GM23248 (cell line): ENCODE measurements around the gene UBE3D. TPM values are rescaled to one million over a fixed set of nuclear protein-coding genes. Genes with fewer than 3 reads are reported as not detected.
"Not testable (repeated sequence)": the region's sequence is repeated elsewhere in the genome, so short reads cannot be mapped to it uniquely, and the experiment has no call there.

ENCODE experiments used
- DNase-seq: peaks from one replicate; pipeline ENCODE4 v3.0.0-alpha.2; 2015
- H2AFZ ChIP-seq: fragments of 200-600 bp; sonication (generic); 2 replicates; pipeline ENCODE4 v1.6.1; 2016; ENCODE audit warnings: antibody characterized with exemption
- H3F3A ChIP-seq: fragments of 200-600 bp; sonication (generic); 2 replicates; pipeline ENCODE4 v1.6.1; 2016; ENCODE audit warnings: mild to moderate bottlenecking, antibody characterized with exemption, mixed run types; ENCODE audit not compliant: insufficient read depth
- H3K27ac ChIP-seq: fragments of 200-600 bp; sonication (generic); 2 replicates; pipeline ENCODE4 v1.5.1; 2016; ENCODE audit warnings: mild to moderate bottlenecking
- H3K27me3 ChIP-seq: fragments of 200-600 bp; sonication (generic); replicated peaks from 2 replicates; pipeline ENCODE4 v1.6.1; 2016; ENCODE audit warnings: mild to moderate bottlenecking; ENCODE audit not compliant: insufficient read depth
- H3K36me3 ChIP-seq: fragments of 200-600 bp; sonication (generic); 2 replicates; pipeline ENCODE4 v1.6.1; 2016; ENCODE audit warnings: low read depth, mild to moderate bottlenecking
- H3K4me1 ChIP-seq: fragments of 200-600 bp; sonication (generic); 2 replicates; pipeline ENCODE4 v1.6.1; 2016; ENCODE audit warnings: mild to moderate bottlenecking; ENCODE audit not compliant: insufficient read depth
- H3K4me2 ChIP-seq: fragments of 200-600 bp; sonication (generic); one replicate; pipeline ENCODE4 v1.6.1; 2016; ENCODE audit warnings: mild to moderate bottlenecking; ENCODE audit not compliant: unreplicated experiment
- H3K4me3 ChIP-seq: fragments of 200-600 bp; sonication (generic); 2 replicates; pipeline ENCODE4 v1.5.1; 2016; ENCODE audit warnings: mild to moderate bottlenecking
- H3K79me2 ChIP-seq: fragments of 200-600 bp; sonication (generic); 2 replicates; pipeline ENCODE4 v1.6.1; 2016; ENCODE audit warnings: mild to moderate bottlenecking; ENCODE audit not compliant: insufficient read depth
- H3K9ac ChIP-seq: fragments of 200-600 bp; sonication (generic); 2 replicates; pipeline ENCODE4 v1.6.1; 2016; ENCODE audit warnings: mild to moderate bottlenecking
- H3K9me2 ChIP-seq: fragments of 200-600 bp; sonication (generic); 2 replicates; pipeline ENCODE4 v1.6.1; 2016; ENCODE audit warnings: mixed run types, mild to moderate bottlenecking, moderate library complexity; ENCODE audit not compliant: insufficient read depth
- H3K9me3 ChIP-seq: fragments of 200-600 bp; sonication (generic); one replicate; pipeline ENCODE4 v1.6.1; 2017; ENCODE audit warnings: low read depth
- H4K20me1 ChIP-seq: fragments of 200-600 bp; sonication (generic); 2 replicates; pipeline ENCODE4 v1.6.0; 2016; ENCODE audit not compliant: insufficient read depth
- EZH2 ChIP-seq: fragments of 200-600 bp; sonication (generic); IDR thresholded peaks from 2 replicates; pipeline ENCODE4 v1.6.1; 2018; ENCODE audit warnings: antibody characterized with exemption, mild to moderate bottlenecking; ENCODE audit not compliant: insufficient read depth, poor library complexity, severe bottlenecking
- EZH2phosphoT487 ChIP-seq: fragments of 200-600 bp; sonication (generic); IDR thresholded peaks from 2 replicates; pipeline ENCODE4 v1.6.1; 2018; ENCODE audit warnings: antibody characterized with exemption, moderate library complexity, mild to moderate bottlenecking, low read depth; ENCODE audit not compliant: insufficient read depth
- WGBS, 2 experiments: methylation state at CpG; one replicate each; pipeline ENCODE4 v1.1.6; 2015 to 2017; ENCODE audit warnings: low lambda C conversion rate in 2 of 2, low coverage in 1 of 2; ENCODE audit errors: missing lambda C conversion rate in 2 of 2; 5-methylcytosine and 5-hydroxymethylcytosine counted together
- in situ Hi-C: fragments of 300-500 bp; cut with MboI; formaldehyde crosslinking; loops from 2 replicates; pipeline ENCODE4 v1.15.0; 2020
- polyA plus RNA-seq: library from polyadenylated mRNA; unstranded; fragments of >200 nt; fragmentation: Nextera tagmentation; extraction: Ambion mirVana; gene quantifications from 2 replicates; pipeline ENCODE4 v1.2.1, GENCODE V29; 2016
- total RNA-seq: library from RNA; depleted of rRNA; stranded (reverse); fragments of >200 nt; shearing (Covaris generic); gene quantifications from 2 replicates; pipeline ENCODE4 v1.2.3, GENCODE V29; 2014

Gene UBE3D
- total and polyA plus RNA-seq, 2 experiments from 2014 or later: 2.1 to 6.9 TPM

DNA sequence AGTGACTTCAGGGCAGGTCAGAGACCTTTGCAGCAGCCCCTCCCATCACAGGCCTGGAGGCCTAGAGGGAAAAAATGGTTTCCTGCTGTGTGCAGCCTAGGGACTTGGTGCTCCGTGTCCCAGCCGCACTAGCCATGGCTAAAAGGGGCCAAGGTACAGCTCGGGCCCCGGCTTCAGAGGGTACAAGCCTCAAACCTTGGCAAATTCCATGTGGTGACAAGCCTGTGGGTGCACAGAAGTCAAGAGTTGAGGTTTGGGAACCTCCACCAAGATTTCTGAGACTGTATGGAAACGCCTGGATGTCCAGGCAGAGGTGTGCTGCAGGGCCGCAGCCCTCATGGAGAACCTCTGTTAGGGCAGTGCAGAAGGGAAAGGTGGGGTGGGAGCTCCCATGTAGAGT is 34.0 kb downstream of the UBE3D start:
- H3K4me2 ChIP-seq: no peak overlapping the region
- DNase-seq: no peak
- H3K27me3 ChIP-seq: no peaks in the 10 kb centered on the region
- no peak overlapping the region for H3K9ac ChIP-seq
- no peaks in the 10 kb centered on the region for H3K4me1 ChIP-seq
- 94 to 99% methylated on average over 6 of the region's 6 CpGs for WGBS, 2 experiments
- 0 out of 2 replicates have a peak, but pooled peaks cover 3% of the 10 kb centered on the region for H3K36me3 ChIP-seq
- in situ Hi-C loops: no loop called here
- no peaks in the 10 kb centered on the region for H3K9me2 ChIP-seq
- no peaks in the 10 kb centered on the region for H3K9me3 ChIP-seq
- no peak overlapping the region for H3K4me3 ChIP-seq
- no peak overlapping the region for H2AFZ ChIP-seq
- TF ChIP-seq EZH2: no peak
- TF ChIP-seq EZH2phosphoT487: no peak
- H4K20me1 ChIP-seq: no peaks in the 10 kb centered on the region
- H3F3A ChIP-seq: no peaks in the 10 kb centered on the region
- H3K27ac ChIP-seq: no peak overlapping the region
- H3K79me2 ChIP-seq: no peaks in the 10 kb centered on the region

DNA sequence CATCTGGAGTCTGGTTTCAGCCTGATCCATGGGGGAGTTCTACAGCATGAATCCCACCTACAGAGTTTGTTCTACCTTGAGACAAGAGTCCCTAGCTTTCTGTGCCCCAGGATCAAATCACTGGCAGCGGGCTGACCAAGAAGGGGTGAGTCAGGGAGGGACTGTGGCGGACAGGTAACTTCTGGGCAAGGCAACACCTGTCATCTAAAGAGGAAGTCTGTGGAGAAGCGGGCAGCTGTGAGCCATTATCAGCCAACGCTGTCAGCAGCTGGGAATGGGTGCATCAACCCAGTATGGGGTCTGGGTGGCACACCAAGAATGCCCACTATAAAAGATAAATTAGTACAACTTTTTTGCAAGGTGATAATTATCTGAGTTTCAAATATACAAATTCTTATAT is 45.9 kb downstream of the UBE3D start:
- Histone ChIP-seq H2AFZ (no peak overlapping the region), H3K9me3 (no peaks in the 10 kb centered on the region), H3K36me3 (no peaks in the 10 kb centered on the region), H3K4me1 (no peaks in the 10 kb centered on the region), H3F3A (no peaks in the 10 kb centered on the region), H3K4me2 (no peak overlapping the region), H3K79me2 (no peaks in the 10 kb centered on the region), H3K27me3 (no peaks in the 10 kb centered on the region), H3K9ac (no peak overlapping the region), H4K20me1 (no peaks in the 10 kb centered on the region), H3K27ac (no peak overlapping the region), H3K4me3 (no peak overlapping the region), H3K9me2 (no peaks in the 10 kb centered on the region)
- TF ChIP-seq EZH2phosphoT487 (no peak), EZH2 (no peak)
- 96% methylated on average over 4 of the region's 4 CpGs for WGBS, 2 experiments
- DNase-seq: no peak
- in situ Hi-C loops: no loop called here

DNA sequence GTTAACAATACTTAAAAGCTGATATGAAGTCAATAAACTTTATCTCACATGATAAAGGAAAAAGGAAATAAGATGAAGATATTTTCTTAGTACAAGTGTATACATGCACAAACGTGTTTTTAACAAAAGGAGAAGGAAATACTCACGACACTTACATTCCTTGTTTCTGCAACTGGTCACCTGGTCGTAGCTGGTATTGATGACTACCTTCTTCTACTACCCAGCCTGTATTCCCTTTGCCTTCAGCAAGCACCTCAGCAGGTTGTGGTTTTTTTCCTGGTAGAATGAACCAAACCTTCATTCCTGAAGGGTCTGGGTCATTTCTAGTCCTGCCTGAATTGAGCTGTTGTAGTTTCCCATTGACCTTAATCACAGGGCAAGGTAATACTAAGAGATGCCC is 54.5 kb downstream of the UBE3D start:
- in situ Hi-C loops, H3K9ac ChIP-seq, H3K27me3 ChIP-seq, H4K20me1 ChIP-seq, H3K36me3 ChIP-seq, H3K9me2 ChIP-seq, H3K4me3 ChIP-seq, DNase-seq, H3K27ac ChIP-seq, H3K9me3 ChIP-seq, H3F3A ChIP-seq, H2AFZ ChIP-seq, H3K4me2 ChIP-seq, H3K4me1 ChIP-seq, H3K79me2 ChIP-seq: not testable (repeated sequence)
- 94% methylated on average over 3 of the region's 3 CpGs for WGBS, 2 experiments

DNA sequence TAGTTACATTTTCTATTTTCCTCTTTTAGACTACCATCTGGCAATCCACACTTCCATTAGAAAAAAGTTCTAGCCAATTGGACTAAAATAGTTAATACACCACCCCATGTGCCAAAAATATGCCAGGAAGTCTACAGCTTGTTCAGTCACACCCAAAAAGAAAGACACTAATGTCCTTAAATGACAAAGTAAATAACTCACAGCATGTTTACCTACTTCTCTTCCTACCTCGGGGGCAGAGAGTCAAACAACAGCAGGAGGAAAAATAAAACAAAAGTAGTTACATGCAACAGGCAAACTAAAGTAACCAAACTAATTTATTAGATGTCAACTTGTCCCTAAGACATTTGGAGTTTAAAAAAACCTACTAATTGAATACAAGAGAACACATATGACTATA is 57.0 kb downstream of the UBE3D start:
- Histone ChIP-seq H3K36me3 (no peaks in the 10 kb centered on the region), H3K9ac (no peak overlapping the region), H3K4me2 (no peak overlapping the region), H3K79me2 (no peaks in the 10 kb centered on the region), H3K9me2 (no peaks in the 10 kb centered on the region), H3F3A (no peaks in the 10 kb centered on the region), H3K9me3 (no peaks in the 10 kb centered on the region), H4K20me1 (no peaks in the 10 kb centered on the region), H3K4me3 (no peak overlapping the region), H3K27me3 (no peaks in the 10 kb centered on the region), H3K27ac (no peak overlapping the region), H3K4me1 (no peaks in the 10 kb centered on the region), H2AFZ (no peak overlapping the region)
- 85 to 100% methylated on average over 1 of the region's 1 CpG for WGBS, 2 experiments
- TF ChIP-seq EZH2 (no peak), EZH2phosphoT487 (no peak)
- DNase-seq: no peak
- in situ Hi-C loops: no loop called here

DNA sequence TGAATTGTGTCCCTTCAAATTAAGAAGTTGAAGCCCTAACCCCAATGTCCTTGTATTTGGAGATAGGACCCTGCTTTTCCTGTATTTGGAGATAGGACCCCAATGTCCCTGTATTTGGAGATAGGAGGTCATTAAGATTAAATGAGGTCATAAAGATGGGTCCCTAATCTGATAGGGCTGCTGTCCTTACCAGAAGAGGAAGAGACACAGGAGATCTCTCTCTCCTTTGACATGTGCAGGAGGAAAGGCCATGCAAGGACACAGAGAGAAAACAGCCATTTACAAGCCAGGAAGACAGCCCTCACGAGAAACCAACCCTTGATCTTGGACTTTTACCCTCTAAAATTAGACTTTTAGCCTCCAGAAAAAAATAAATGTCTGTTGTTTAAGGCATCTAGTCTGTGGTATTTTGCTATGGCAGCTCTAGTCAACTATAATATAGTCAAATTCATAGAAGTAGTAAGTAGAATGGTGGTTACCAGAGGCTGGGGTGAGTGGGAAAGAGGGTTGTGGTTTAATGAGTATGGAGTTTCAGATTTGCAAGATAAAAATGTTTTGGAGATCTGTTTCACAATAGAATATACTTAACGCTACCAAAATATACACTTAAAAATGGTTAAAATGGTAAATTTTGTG is 59.3 kb downstream of the UBE3D start:
- TF ChIP-seq EZH2: no peak
- no peak for TF ChIP-seq EZH2phosphoT487
- Histone ChIP-seq H4K20me1 (no peaks in the 10 kb centered on the region), H3K9ac (no peak overlapping the region), H3K9me3 (no peaks in the 10 kb centered on the region), H3K36me3 (no peaks in the 10 kb centered on the region), H3K4me3 (no peak overlapping the region), H3K79me2 (no peaks in the 10 kb centered on the region), H3K4me1 (no peaks in the 10 kb centered on the region), H3K27me3 (no peaks in the 10 kb centered on the region), H3K27ac (no peak overlapping the region), H3K4me2 (no peak overlapping the region), H3K9me2 (no peaks in the 10 kb centered on the region), H2AFZ (no peak overlapping the region), H3F3A (no peaks in the 10 kb centered on the region)
- no peak for DNase-seq
- in situ Hi-C loops: no loop called here
- WGBS, 2 experiments: 73 to 85% methylated on average over 2 of the region's 2 CpGs
